HepG2 (cell line): ENCODE measurements around the gene NELFB. TPM values are rescaled to one million over a fixed set of nuclear protein-coding genes. Genes with fewer than 3 reads are reported as not detected.

ENCODE experiments used
- AGO2 ChIP-seq: fragments of 200-400 bp; formaldehyde crosslinking; optimal IDR thresholded peaks from 2 replicates; pipeline ENCODE3; 2017; ENCODE audit warnings: mild to moderate bottlenecking, low read depth, low read length, moderate library complexity
- HMGA1 ChIP-seq: sonication (generic); formaldehyde crosslinking; conservative IDR thresholded peaks from 2 replicates; pipeline ENCODE4 v1.4.0; 2020; ENCODE audit warnings: missing genetic modification reagents
- MLX ChIP-seq: IDR thresholded peaks from 2 replicates; pipeline ENCODE4 v1.6.1; 2016
- MYC ChIP-seq: sonication (generic); formaldehyde crosslinking; IDR thresholded peaks from 2 replicates; pipeline ENCODE4 v1.9.0; 2021; ENCODE audit warnings: missing genetic modification reagents, borderline replicate concordance
- NCOA2 ChIP-seq: sonication (generic); formaldehyde crosslinking; IDR thresholded peaks from 2 replicates; pipeline ENCODE4 v1.8.0; 2022; ENCODE audit warnings: inconsistent platforms
- NR3C1 ChIP-seq: sonication (generic); formaldehyde crosslinking; IDR thresholded peaks from 2 replicates; pipeline ENCODE4 v1.4.0; 2020; ENCODE audit warnings: missing genetic modification reagents
- PAX8 ChIP-seq: sonication (generic); formaldehyde crosslinking; IDR thresholded peaks from 2 replicates; pipeline ENCODE4 v1.8.0; 2022; ENCODE audit warnings: mild to moderate bottlenecking, missing genetic modification reagents, borderline replicate concordance
- PHF21A ChIP-seq: sonication (generic); formaldehyde crosslinking; IDR thresholded peaks from 2 replicates; pipeline ENCODE4 v1.5.0; 2020; ENCODE audit warnings: mild to moderate bottlenecking, missing genetic modification reagents
- PPARG ChIP-seq: conservative IDR thresholded peaks from 2 replicates; pipeline ENCODE4 v1.6.1; 2016; ENCODE audit warnings: missing biosample characterization, missing genetic modification reagents
- SP4 ChIP-seq: sonication (generic); formaldehyde crosslinking; IDR thresholded peaks from 2 replicates; pipeline ENCODE4 v1.8.1; 2023; ENCODE audit warnings: mild to moderate bottlenecking, missing genetic modification reagents
- ZNF362 ChIP-seq: sonication (generic); formaldehyde crosslinking; IDR thresholded peaks from 2 replicates; pipeline ENCODE4 v1.4.0; 2020; ENCODE audit warnings: missing genetic modification reagents, mild to moderate bottlenecking, borderline replicate concordance
- ZNF574 ChIP-seq: sonication (generic); formaldehyde crosslinking; IDR thresholded peaks from 2 replicates; pipeline ENCODE4 v1.4.0; 2020; ENCODE audit warnings: missing genetic modification reagents
- ZNF839 ChIP-seq: sonication (generic); formaldehyde crosslinking; IDR thresholded peaks from 2 replicates; pipeline ENCODE4 v1.4.0; 2020; ENCODE audit warnings: missing genetic modification reagents, mild to moderate bottlenecking, borderline replicate concordance
- polyA plus RNA-seq, 8 experiments: library from polyadenylated mRNA; depleted of rRNA in 3 of 8; stranded (reverse) in 7 of 8; unstranded in 1 of 8; fragments of >200 nt; fragmentation: Illumina TruSeq in 4 of 8; extraction: Trizol in 4 of 8; gene quantifications; 2 replicates each; pipeline versions ENCODE4 v1.2.1 to v1.2.3, GENCODE V29; 2011 to 2016; ENCODE audit warnings: low read depth in 4 of 8, missing spikeins in 1 of 8, mixed read lengths in 1 of 8; ENCODE audit not compliant: insufficient read depth in 1 of 8
- total RNA-seq, 5 experiments: library from RNA; depleted of rRNA; stranded (reverse); fragments of >200 nt; fragmentation: Illumina TruSeq; extraction: Trizol; gene quantifications; 2 replicates each; pipeline ENCODE4 v1.2.3, GENCODE V29; 2016; ENCODE audit warnings: low read depth in 1 of 5
- TF ChIP-seq, protein P1 (sequence below): sonication (generic); formaldehyde crosslinking; IDR thresholded peaks from 2 replicates; pipeline ENCODE4 v1.4.0; 2020; ENCODE audit warnings: low read depth, missing genetic modification reagents
- TF ChIP-seq, protein P2 (sequence below): sonication (generic); formaldehyde crosslinking; IDR thresholded peaks from 2 replicates; pipeline ENCODE4 v1.8.0; 2022; ENCODE audit warnings: mild to moderate bottlenecking, missing genetic modification reagents; ENCODE audit not compliant: insufficient replicate concordance
- TF ChIP-seq, protein P3 (sequence below): sonication (generic); formaldehyde crosslinking; IDR thresholded peaks from 2 replicates; pipeline ENCODE4 v1.4.0; 2020; ENCODE audit warnings: low read depth, mild to moderate bottlenecking, missing genetic modification reagents

NELFB gene
- total and polyA plus RNA-seq, 2 of the 13 experiments (the other 11 are each of a cell fraction or from before 2014, with no cell fraction given), result 26.5 to 45.8 TPM

DNA sequence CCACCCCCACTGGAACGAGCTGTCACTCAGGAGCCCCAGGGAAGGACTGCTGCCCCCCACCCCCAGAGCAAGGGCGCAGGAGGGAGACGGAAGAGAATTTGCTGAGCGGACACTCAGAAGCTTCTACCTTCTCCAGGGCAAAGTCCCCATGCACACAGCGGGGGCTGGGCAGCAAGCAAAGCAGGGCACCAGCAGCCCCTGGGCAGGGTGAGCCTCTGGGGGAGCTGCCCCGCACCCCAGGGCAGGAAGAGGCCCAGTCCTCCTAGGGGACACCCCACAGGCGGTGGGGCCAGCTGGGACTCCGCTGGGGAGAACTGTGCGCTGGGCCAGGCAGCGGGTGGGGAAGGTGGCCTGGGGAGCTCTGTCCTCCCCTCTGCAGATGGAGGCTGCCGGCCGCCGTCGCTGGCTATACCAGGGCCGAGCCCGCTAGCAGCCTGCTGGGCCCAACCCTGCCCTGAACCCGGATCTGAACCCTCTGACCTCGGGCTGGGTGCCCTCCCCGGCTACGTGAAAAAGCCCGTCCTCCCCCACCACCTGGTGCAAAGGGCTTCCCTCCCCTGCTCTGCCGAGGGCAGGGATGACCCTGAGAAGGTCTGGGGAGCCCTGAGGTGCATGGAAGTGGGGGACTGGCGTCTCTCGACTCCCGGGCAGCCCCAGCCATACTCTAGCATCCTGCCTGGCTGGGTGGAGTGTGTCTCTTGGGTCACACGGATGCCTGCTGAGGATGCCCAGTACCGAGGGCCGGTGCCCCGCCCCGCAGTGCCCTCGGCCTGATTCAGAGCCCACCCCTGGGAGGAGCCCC lies 25.0 kb upstream of the NELFB start (continued):
- TF ChIP-seq, protein P1, sequence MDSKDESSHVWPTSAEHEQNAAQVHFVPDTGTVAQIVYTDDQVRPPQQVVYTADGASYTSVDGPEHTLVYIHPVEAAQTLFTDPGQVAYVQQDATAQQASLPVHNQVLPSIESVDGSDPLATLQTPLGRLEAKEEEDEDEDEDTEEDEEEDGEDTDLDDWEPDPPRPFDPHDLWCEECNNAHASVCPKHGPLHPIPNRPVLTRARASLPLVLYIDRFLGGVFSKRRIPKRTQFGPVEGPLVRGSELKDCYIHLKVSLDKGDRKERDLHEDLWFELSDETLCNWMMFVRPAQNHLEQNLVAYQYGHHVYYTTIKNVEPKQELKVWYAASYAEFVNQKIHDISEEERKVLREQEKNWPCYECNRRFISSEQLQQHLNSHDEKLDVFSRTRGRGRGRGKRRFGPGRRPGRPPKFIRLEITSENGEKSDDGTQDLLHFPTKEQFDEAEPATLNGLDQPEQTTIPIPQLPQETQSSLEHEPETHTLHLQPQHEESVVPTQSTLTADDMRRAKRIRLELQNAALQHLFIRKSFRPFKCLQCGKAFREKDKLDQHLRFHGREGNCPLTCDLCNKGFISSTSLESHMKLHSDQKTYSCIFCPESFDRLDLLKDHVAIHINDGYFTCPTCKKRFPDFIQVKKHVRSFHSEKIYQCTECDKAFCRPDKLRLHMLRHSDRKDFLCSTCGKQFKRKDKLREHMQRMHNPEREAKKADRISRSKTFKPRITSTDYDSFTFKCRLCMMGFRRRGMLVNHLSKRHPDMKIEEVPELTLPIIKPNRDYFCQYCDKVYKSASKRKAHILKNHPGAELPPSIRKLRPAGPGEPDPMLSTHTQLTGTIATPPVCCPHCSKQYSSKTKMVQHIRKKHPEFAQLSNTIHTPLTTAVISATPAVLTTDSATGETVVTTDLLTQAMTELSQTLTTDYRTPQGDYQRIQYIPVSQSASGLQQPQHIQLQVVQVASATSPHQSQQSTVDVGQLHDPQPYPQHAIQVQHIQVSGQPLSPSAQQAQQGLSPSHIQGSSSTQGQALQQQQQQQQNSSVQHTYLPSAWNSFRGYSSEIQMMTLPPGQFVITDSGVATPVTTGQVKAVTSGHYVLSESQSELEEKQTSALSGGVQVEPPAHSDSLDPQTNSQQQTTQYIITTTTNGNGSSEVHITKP (CRISPR knock-in tag), result peak; percentile 91
- TF ChIP-seq HMGA1 (CRISPR knock-in tag) (no peak), NR3C1 (CRISPR knock-in tag) (no peak), NCOA2 (peak; percentile 16; the same call in 1 of the 2 replicates), SP4 (CRISPR knock-in tag) (peak; percentile 57; the same call in 1 of the 2 replicates), MLX (CRISPR knock-in tag) (peak; percentile 7; the same call in 1 of the 2 replicates), MYC (CRISPR knock-in tag) (no peak), PHF21A (CRISPR knock-in tag) (peak; percentile 83), ZNF839 (CRISPR knock-in tag) (peak; percentile 92; the same call in 1 of the 2 replicates), PAX8 (CRISPR knock-in tag) (0 out of 2 replicates have a peak, but pooled peaks have one; percentile 21), PPARG (CRISPR knock-in tag) (peak; percentile 44; the same call in 1 of the 2 replicates), AGO2 (peak; percentile 72), ZNF362 (CRISPR knock-in tag) (0 out of 2 replicates have a peak, but pooled peaks have one; percentile 14), ZNF574 (CRISPR knock-in tag) (peak; percentile 72)
- TF ChIP-seq, protein P2, sequence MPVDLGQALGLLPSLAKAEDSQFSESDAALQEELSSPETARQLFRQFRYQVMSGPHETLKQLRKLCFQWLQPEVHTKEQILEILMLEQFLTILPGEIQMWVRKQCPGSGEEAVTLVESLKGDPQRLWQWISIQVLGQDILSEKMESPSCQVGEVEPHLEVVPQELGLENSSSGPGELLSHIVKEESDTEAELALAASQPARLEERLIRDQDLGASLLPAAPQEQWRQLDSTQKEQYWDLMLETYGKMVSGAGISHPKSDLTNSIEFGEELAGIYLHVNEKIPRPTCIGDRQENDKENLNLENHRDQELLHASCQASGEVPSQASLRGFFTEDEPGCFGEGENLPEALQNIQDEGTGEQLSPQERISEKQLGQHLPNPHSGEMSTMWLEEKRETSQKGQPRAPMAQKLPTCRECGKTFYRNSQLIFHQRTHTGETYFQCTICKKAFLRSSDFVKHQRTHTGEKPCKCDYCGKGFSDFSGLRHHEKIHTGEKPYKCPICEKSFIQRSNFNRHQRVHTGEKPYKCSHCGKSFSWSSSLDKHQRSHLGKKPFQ (CRISPR knock-in tag), result peak; percentile 89
- TF ChIP-seq, protein P3, sequence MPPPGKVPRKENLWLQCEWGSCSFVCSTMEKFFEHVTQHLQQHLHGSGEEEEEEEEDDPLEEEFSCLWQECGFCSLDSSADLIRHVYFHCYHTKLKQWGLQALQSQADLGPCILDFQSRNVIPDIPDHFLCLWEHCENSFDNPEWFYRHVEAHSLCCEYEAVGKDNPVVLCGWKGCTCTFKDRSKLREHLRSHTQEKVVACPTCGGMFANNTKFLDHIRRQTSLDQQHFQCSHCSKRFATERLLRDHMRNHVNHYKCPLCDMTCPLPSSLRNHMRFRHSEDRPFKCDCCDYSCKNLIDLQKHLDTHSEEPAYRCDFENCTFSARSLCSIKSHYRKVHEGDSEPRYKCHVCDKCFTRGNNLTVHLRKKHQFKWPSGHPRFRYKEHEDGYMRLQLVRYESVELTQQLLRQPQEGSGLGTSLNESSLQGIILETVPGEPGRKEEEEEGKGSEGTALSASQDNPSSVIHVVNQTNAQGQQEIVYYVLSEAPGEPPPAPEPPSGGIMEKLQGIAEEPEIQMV (CRISPR knock-in tag), result peak; percentile 26; the same call in 1 of the 2 replicates
